Ishikawa (cell line): ENCODE results near the gene LACTB.

Experiments
- CEBPB ChIP-seq: IDR thresholded peaks from 2 replicates; pipeline ENCODE4 v1.6.1; 2012
- CREB1 ChIP-seq: IDR thresholded peaks from 2 replicates; pipeline ENCODE4 v1.6.1; 2012; ENCODE audit warnings: low read depth
- EGR1 ChIP-seq: IDR thresholded peaks from 2 replicates; pipeline ENCODE4 v1.6.1; 2012
- EP300 ChIP-seq: IDR thresholded peaks from 2 replicates; pipeline ENCODE4 v1.6.1; 2012; ENCODE audit warnings: borderline replicate concordance
- FOXM1 ChIP-seq: IDR thresholded peaks from 2 replicates; pipeline ENCODE4 v1.6.1; 2012; ENCODE audit warnings: low read depth, borderline replicate concordance
- NFIC ChIP-seq: IDR thresholded peaks from 2 replicates; pipeline ENCODE4 v1.6.1; 2012
- RAD21 ChIP-seq: IDR thresholded peaks from 2 replicates; pipeline ENCODE4 v1.6.1; 2012; ENCODE audit warnings: low read depth
- TAF1 ChIP-seq: IDR thresholded peaks from 2 replicates; pipeline ENCODE4 v1.6.1; 2012; ENCODE audit warnings: low read depth, mild to moderate bottlenecking
- TCF12 ChIP-seq: IDR thresholded peaks from 2 replicates; pipeline ENCODE4 v1.6.1; 2012; ENCODE audit warnings: low read depth
- TEAD4 ChIP-seq: IDR thresholded peaks from 2 replicates; pipeline ENCODE4 v1.6.1; 2012
- YY1 ChIP-seq: IDR thresholded peaks from 2 replicates; pipeline ENCODE4 v1.6.1; 2012; ENCODE audit warnings: low read depth
- ZBTB7A ChIP-seq: IDR thresholded peaks from 2 replicates; pipeline ENCODE4 v1.6.1; 2012; ENCODE audit warnings: low read depth
- TF ChIP-seq, protein P1 (sequence below): IDR thresholded peaks from 2 replicates; pipeline ENCODE4 v1.6.1; 2012; ENCODE audit warnings: low read depth, mild to moderate bottlenecking
- TF ChIP-seq, protein P2 (sequence below): IDR thresholded peaks from 2 replicates; pipeline ENCODE4 v1.6.1; 2012
- TF ChIP-seq, protein P3 (sequence below): IDR thresholded peaks from 2 replicates; pipeline ENCODE4 v1.6.1; 2012

The LACTB gene

DNA sequence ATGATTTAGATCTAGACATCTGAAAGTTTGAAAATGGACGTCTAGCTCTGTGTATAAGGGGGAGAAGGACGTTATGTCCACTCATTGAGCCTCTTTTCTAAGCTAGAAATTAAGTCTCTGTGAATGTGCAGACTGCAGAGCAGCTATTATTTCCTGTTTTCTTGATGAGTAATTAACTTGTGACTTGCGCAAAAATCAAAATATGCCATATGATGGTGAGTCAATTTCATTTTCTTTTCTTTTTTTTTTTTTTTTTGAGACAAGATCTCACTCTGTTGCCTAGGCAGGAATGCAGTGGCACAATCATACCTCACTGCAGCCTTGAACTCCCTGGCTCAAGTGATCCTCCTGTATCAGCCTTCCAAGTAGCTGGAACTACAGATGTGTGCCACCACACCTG, 14.1 kb downstream of the LACTB start:
- no peak for TF ChIP-seq NFIC
- no peak for TF ChIP-seq FOXM1
- no peak for TF ChIP-seq EP300
- no peak for TF ChIP-seq TEAD4
- TF ChIP-seq CEBPB = no peak
- TF ChIP-seq TCF12 = no peak
- TF ChIP-seq, protein P1, sequence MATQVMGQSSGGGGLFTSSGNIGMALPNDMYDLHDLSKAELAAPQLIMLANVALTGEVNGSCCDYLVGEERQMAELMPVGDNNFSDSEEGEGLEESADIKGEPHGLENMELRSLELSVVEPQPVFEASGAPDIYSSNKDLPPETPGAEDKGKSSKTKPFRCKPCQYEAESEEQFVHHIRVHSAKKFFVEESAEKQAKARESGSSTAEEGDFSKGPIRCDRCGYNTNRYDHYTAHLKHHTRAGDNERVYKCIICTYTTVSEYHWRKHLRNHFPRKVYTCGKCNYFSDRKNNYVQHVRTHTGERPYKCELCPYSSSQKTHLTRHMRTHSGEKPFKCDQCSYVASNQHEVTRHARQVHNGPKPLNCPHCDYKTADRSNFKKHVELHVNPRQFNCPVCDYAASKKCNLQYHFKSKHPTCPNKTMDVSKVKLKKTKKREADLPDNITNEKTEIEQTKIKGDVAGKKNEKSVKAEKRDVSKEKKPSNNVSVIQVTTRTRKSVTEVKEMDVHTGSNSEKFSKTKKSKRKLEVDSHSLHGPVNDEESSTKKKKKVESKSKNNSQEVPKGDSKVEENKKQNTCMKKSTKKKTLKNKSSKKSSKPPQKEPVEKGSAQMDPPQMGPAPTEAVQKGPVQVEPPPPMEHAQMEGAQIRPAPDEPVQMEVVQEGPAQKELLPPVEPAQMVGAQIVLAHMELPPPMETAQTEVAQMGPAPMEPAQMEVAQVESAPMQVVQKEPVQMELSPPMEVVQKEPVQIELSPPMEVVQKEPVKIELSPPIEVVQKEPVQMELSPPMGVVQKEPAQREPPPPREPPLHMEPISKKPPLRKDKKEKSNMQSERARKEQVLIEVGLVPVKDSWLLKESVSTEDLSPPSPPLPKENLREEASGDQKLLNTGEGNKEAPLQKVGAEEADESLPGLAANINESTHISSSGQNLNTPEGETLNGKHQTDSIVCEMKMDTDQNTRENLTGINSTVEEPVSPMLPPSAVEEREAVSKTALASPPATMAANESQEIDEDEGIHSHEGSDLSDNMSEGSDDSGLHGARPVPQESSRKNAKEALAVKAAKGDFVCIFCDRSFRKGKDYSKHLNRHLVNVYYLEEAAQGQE = no peak

DNA sequence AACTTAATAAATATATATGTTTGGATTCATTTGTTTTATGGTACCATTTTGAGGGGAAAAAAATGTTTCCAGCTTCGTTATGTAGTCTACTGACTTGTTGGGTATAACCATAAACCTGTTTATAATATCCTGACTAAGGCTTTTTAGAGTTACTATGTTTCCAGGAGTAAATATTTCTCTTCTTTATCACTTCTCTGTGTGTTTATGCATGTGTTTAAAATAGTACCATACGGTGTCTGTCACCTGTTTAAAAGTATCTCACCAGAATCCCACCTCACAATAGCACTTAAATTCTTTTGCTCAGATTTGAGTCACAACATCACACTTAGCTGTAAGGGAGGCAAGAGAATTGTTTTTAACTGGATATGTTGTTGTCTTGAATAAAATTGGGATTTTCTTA, 15.1 kb downstream of the LACTB start:
- no peak for TF ChIP-seq CEBPB
- TF ChIP-seq ZBTB7A = no peak
- TF ChIP-seq, protein P2, sequence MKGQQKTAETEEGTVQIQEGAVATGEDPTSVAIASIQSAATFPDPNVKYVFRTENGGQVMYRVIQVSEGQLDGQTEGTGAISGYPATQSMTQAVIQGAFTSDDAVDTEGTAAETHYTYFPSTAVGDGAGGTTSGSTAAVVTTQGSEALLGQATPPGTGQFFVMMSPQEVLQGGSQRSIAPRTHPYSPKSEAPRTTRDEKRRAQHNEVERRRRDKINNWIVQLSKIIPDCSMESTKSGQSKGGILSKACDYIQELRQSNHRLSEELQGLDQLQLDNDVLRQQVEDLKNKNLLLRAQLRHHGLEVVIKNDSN = no peak
- TF ChIP-seq FOXM1 = no peak
- no peak for TF ChIP-seq NFIC
- TF ChIP-seq, protein P1 = no peak
- no peak for TF ChIP-seq EP300
- no peak for TF ChIP-seq CREB1
- TF ChIP-seq RAD21 = no peak
- TF ChIP-seq TCF12 = no peak
- no peak for TF ChIP-seq YY1
- no peak for TF ChIP-seq TAF1
- TF ChIP-seq, protein P3, sequence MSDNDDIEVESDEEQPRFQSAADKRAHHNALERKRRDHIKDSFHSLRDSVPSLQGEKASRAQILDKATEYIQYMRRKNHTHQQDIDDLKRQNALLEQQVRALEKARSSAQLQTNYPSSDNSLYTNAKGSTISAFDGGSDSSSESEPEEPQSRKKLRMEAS = no peak
- no peak for TF ChIP-seq EGR1
- no peak for TF ChIP-seq TEAD4

DNA sequence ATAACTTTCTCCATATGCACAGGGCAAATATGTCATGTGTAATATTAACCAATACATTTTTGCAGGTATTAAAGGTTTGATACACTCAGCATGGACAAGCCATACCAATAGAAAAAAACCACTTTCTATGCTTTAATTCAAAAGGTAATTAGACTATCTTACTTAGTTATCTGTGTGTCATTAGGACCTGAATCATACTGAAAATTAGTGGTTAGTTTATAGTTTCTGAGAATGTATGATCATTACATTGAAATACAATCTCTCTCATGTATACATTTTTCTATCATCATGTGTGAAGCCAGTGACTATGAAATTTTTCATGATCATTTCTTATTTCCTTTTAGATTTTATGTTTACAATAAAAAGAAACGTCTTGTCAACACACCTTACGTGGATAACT, 19.3 kb downstream of the LACTB start:
- TF ChIP-seq, protein P2 = no peak
- TF ChIP-seq TCF12 (no peak), NFIC (no peak), EGR1 (no peak), TAF1 (no peak), ZBTB7A (no peak), CEBPB (no peak), CREB1 (no peak)
- TF ChIP-seq, protein P1 = no peak
- TF ChIP-seq, protein P3 = no peak

DNA sequence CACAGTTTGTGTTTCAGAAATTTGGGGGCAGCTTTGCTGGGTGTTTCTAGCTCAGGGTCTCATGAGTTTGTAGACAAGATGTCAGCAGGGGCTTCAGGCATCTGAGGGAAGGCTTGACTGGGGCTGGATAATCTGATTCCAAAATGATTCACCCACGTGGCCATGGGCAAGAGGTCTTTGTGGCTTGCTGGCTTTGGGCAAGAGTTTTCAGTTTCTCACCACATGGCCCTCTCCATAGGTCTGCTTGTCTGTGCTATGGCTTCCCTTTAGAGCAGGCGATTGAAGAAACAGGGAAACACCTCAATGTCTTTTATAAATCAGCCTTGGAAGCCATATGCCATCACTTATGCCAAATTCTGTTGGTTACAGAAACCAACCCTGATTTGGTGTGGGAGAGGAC, 23.8 kb downstream of the LACTB start:
- TF ChIP-seq, protein P3 = no peak
- no peak for TF ChIP-seq TAF1
- TF ChIP-seq CEBPB = no peak
- TF ChIP-seq YY1 = no peak
- no peak for TF ChIP-seq TCF12
- TF ChIP-seq, protein P1 = no peak
- no peak for TF ChIP-seq EP300
